HG02943 (cell line): ENCODE data around the gene MAPK1IP1L.
"Not testable (repeated sequence)": the region's sequence is repeated elsewhere in the genome, so short reads cannot be mapped to it uniquely, and the experiment has no call there.

Experiments used
- ATAC-seq: cut with Tn5 transposase; IDR thresholded peaks from one replicate; pipeline ENCODE4 v1.9.1; 2021; ENCODE audit warnings: mild to moderate bottlenecking, low read depth, moderate library complexity; ENCODE audit not compliant: unreplicated experiment

MAPK1IP1L gene

DNA sequence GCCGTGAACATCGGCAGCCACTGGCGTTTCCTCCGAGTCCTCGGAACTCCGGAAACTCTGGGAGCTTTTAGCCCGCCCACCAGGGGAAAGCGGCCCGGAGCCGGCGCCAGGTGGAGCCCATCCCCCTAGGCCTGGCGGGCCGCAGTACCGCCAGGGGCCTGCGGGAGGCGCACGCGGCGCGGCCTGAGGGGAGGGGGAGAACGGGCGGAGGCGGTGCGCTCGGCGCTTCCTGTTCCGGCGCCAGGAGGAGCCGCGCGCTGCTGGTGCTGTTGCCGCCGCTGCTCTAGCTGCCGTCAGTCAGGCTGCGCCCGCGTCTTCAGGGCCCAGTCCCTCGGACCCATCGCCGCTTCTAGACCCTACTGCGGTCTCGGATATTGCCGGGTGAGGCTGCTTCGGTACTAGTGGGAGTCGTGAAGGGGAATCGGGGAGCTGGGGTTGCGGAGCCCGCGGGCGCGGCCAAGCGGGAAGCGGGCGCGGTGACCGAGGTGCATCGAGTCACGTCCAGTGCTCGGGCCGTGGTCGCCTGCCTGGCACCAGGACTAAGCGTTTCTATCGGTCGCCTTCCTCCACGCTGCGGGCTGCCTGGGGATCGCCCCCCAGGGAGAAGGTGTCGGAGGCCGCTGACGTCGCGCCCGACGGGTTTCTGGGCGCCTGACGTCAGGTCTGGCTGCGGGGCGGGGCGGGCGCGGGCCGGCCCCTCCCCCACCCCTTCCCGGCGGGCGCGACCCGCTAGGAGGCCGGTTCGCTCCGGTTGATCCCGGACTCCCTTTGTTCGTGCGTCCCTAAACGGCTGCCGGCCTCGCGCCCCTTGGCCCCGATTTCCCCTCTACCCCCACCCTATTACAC, at the start of gene MAPK1IP1L:
Gene MAPK1IP1L, plus strand, starts transcription at position 225 of the 846 bp plus-strand sequence. CDS start 10,037 bp downstream, outside the sequence.
- peak; percentile 89 for ATAC-seq

DNA sequence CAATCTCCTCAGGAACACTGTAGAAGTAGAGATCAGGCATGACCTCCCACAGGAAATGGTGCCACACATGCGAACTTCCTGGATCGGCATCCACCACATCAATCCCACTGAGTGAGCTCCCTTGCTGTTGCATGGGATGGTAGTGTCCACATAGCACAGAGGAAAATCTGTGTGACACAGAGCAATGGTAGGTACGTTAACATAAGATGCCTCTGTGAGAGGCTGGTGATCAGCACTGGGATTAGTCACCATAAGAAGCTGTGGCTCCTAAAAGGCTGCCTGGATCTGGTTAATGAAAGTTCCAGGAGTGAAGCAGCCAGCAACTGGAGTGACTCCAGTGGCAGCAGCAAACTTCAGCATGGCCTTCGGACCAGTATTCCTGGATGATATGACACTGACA, 46.4 kb upstream of the MAPK1IP1L start:
- no peak for ATAC-seq

DNA sequence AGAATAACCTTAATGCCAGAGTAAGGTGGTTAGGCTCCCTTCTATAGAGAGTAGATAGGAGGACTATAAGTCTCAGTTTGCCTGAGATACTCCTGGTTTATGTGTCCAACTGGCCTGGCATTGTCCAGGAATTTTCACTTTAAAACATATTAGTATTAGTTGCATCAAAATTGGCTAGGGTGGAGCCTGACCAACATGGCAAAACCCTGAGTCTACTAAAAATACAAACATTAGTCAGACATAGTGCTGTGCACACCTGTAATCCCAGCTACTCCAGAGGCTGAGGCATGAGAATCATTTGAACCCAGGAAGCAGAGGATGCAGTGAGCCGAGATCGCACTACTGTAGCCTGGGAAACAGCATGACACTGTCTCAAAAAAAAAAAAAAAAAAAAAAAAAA, 36.4 kb upstream of the MAPK1IP1L start:
- ATAC-seq, result no peak

DNA sequence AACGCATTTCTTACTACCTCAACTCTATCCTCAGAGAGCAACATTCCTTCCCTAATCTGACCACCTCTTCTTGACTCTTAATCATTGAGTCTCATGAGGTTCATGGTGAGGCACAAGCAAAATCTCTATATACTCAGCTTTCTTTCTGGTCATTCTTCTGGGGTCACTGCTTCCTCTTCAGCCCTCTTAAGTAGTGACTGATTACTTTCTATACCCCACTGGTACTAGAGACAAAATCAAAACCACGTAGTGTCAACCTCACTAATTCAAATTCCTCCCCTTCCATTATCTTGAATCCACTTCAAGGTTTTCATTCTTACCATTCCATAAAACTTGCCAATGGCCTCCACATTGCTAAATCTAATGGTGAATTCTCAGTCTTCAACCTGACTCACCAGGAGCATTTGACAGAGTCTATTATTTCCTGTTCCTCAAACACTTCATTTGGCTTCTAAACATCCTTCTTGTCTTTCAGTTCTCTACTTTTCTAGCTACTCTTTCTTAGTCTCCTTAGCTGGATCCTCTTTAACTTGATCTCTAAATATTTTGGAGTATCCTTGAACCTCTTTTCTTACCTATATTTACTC, 31.4 kb upstream of the MAPK1IP1L start:
- no peak for ATAC-seq

DNA sequence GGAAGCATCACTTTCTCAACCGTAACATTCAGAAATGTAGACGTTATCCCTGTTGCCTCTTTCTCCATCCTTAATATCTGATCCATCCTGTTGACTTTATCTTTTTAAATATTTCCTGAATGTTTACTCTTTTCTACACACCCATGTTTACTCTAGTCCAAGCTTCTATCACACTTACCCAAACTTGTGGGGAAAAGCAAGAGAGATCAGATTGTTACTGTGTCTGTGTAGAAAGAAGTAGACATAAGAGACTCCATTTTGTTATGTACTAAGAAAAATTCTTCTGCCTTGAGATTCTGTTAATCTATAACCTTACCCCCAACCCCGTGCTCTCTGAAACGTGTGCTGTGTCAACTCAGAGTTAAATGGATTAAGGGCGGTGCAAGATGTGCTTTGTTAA, 27.1 kb upstream of the MAPK1IP1L start:
- not testable (repeated sequence) for ATAC-seq

DNA sequence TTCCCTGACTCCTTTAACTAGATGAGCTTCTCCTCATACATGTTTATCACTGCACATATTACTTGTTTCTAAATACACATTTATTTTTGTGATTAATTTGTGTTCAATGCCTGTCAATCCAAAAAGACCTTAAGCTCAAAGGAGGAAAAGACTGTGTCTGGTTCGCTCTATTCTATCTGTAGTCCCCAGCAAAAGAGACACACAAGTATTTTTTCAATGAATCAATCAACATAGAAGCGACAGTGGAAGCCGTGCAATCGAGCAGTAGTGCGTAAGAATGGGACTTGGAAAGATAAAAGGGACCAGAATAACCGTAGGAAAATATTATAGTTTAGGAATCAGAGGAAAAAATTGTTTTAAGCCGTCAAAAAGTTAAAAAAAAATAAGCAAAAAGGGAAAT, 25.5 kb upstream of the MAPK1IP1L start:
- ATAC-seq, result no peak

DNA sequence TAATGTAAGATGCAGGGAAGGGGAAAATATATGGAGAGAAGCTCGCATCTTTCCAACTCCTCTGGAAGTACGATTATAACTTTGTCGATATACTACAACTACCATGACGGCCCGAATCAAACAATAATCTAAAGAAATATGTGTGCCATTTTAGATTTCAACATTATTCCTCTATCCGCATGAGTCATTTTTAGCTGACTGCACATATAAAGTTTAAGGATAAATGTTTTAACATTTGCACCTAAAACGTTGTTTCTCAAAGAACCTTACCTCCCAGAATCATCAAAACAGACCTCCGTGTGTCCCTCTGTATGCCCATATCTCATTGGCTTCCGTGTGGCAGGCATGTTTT, 25.0 kb upstream of the MAPK1IP1L start:
- ATAC-seq, result no peak

DNA sequence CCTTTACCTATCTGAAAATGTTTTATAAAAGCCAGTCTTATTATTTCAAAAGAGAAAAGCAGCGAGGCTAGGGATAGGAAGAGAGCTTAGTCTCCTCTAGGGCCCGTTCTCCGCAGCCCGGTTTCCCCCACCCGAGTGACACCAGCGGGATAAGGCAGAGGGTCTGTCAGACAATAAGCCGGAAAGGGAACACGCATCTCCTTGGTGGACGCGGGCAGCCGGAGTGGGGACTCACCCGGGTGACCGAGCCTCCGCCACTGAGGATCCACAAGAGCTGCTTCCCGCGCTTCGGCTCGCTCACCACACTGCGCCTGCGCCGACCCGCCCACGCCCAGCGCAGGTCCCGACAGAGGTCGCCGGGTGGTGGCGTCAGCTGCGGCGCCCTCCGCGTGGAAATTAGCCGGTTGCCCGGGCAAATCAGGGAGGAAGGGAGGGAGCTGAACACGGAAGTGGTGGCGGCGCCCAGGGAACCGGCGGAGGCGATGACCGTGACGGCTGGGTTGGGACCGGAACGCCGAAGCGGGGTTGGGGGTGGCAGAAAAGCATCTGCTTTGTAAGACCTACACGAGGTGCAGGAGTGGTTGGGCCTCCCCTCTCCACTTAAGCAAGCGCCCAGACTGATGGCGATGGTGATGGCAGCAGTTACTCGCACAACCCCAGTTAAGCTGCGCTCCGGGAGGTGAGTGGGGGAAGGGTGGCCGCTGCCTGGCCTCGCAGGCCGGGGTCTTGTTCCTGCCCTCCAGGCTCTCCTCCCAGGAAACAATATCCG, 24.5 kb upstream of the MAPK1IP1L start, which contains the start of the genes SOCS4 and WDHD1:
Gene SOCS4, plus strand, starts transcription at position 444 of the 769 bp plus-strand sequence. CDS start 15,806 bp downstream, outside the sequence.
Gene WDHD1, minus strand, starts transcription at position 307 of the 769 bp plus-strand sequence. CDS start 312 bp downstream, outside the sequence.
- ATAC-seq, result peak; percentile 86

DNA sequence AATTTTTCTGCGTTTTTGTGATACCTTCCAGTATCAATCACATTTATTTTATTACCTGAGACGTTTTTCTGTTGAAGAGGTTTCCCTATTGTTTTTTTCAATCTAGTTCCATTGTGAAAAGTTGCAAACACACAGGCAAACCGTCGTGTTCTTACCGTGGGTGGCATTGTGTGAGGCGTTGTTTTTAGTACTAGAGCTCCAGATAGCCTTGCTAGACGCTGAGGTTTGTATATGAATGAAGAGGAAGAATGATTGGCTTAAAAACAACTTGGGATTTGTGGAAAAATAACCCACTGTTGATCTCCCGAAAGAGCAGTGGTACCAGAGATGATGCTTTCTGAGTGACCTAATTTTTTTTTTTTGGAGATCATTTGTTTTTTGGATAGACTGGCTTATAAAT, 23.4 kb upstream of the MAPK1IP1L start:
- no peak for ATAC-seq

DNA sequence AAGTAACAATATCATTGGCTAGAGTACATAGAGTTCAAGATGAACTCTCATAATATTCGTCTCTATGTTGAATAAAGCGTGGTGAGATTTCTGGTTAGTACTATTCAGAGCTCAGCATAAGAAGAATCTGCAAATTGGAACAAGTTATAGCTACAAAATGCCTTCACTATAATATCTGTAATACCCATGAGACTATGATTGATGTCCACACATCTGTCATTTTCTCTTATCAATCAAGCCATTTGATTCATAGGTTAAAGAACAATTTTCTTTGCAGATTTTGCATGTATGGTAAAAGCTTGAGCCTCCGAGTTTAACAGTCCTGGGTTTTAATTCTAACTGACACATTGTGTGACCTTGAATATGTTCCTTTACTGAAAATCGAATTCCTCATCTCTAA, 23.0 kb upstream of the MAPK1IP1L start:
- no peak for ATAC-seq

DNA sequence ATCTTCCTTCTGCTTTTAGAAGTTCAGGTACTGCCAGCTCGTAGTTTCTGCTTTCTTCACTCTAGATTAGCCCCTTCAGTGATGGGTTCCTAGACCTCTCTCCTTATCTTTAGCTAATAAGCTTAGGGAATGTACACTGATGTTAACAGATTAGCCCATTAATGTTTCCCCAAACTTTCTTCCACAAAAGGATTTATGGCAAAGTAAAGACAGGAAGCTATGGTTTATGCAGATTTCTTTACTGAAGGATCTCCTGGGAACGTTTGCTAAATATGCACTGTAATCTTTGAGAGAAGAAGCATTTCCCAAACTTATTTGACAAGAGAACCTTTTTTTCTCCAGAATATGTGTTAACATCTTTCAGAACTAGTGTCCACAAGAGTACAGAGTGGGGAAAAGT, 20.3 kb upstream of the MAPK1IP1L start:
- ATAC-seq, result no peak

DNA sequence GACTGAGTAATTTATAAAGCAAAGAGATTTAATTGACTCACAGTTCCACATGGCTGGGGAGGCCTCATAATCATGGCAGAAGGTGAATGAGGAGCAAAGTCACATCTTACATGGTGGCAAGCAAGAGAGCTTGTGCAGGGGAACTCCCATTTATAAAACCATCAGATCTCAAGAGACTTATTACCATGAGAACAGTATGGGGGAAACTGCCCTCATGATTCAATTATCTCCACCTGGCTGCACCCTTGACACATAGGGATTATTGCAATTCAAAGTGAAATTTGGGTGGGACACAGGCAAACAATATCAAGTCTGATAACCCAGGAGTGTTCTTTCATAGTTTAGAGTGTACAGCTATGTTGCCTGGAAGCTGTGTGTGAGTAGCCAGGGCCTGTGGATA, 13.5 kb upstream of the MAPK1IP1L start:
- not testable (repeated sequence) for ATAC-seq

DNA sequence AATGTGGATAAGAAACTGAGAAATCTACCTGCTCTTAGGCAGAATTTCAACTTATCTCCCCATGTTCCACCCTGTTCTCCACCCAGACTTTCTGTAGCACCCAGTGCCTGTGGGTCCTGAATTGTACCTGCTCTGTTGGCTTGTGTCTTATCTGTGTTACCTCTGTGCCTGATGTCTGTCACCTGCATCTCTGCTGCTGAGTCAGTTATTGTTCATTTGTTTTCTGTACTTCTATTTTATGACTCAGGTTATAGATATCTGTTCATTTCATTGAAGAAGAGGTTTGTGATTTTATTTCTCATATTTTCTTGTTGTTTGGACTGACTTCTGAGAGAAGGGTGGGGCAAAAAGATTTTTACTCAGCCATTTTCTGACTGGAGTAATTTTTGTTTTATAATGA, 12.7 kb upstream of the MAPK1IP1L start:
- no peak for ATAC-seq

DNA sequence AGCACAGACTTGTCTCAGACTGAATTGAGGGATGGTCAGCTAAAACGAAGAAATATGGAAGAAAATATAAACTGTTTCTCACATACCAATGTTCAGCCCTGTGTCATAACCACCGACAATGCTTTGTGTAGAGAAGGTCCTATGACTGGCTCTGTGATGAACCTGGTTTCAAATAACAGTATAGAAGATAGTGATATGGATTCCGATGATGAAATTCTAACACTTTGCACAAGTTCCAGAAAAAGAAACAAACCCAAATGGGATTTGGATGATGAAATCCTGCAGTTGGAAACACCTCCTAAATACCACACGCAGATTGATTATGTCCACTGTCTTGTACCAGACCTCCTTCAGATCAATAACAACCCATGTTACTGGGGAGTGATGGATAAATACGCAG, 7.9 kb upstream of the MAPK1IP1L start:
- ATAC-seq, result no peak

DNA sequence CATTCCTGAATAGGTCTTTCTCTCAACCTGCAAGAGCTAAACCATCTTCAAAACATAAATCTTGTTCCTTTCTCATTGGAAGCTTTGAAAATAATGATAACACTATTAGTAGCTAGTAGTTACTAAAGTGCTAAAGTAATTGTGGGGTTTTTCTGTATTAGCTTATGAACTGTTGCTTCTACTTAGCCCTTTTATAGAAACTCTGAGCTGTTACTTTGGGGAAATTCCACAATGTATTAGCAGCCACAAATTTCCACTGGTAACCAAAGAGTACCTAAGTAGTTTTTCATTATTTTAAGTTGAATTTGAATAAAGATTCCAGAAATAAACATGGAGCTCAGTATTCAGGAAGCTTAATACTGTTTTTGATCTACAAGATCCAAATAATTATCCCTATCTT, 6.4 kb upstream of the MAPK1IP1L start:
- no peak for ATAC-seq

DNA sequence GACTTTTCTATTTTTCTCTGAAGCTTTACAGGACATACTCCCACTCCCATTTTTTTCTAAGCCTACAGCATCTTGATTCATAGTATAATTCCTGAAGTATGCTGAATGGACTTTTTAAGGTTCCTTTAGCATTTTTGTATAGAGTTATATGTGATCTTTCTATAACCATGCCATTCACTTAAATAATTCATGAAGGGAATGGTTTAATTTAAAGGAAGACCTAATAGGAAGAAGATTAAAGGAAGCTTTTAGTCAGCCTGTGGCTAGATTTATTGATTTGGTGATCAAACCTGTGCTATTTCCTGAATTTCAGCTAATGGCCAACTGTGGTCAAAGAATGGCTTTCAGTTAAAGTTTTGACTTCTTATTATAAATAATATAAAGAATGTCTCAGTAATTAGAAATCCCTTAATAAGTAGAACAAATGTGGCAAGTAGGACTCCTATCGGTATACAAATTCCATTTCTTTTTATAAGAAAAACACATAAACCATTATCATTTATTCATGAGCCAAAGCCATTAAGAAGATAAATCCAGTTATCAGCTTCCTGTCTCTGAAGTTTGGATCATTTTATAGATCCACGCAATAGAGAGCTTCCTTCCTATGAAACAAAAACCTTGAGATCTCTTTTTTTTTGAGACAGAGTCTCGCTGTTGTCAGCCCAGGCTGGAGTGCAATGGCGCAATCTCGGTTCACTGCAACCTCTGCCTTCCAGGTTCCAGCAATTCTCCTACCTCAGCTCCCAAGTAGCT, 4.0 kb upstream of the MAPK1IP1L start:
- ATAC-seq, result no peak

DNA sequence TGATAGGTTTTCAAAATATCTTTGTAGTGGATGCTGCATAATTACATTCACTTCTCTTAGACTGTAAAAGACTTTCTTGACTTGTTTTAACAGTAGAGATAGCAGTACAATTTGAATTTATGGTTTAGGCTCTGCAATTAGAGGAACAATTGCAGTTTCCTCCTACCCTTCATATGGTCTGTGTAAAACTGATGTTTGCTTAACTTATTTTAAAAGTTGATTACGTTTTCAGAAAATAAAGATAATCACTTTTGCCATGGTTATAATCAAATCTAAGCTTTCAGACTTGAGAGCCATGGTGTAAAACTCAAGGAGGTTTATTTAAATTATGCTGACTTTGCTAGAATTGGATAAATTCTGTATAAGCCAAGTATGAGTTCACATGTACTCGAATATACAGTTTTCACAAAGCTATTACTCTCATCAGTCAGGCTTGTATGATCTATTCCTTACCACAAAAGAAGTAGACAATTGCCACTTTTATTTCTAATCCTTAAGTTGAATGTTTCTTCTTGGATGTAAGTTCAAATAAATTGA, 2.5 kb upstream of the MAPK1IP1L start:
- ATAC-seq, result no peak

DNA sequence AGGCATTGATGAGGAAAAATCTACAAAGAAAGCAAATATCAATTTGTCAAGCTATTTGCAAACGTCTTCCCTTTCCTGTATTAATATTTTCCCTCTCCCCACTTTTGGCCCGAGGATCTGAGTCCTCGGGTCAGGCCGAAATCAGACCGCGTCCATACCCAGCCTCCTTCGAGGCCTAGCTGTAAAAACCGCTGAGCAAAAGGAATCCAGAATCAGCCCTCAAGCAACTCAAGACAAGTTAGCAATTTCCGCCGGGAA, 353 bp upstream of the MAPK1IP1L start:
- peak; percentile 17 for ATAC-seq

DNA sequence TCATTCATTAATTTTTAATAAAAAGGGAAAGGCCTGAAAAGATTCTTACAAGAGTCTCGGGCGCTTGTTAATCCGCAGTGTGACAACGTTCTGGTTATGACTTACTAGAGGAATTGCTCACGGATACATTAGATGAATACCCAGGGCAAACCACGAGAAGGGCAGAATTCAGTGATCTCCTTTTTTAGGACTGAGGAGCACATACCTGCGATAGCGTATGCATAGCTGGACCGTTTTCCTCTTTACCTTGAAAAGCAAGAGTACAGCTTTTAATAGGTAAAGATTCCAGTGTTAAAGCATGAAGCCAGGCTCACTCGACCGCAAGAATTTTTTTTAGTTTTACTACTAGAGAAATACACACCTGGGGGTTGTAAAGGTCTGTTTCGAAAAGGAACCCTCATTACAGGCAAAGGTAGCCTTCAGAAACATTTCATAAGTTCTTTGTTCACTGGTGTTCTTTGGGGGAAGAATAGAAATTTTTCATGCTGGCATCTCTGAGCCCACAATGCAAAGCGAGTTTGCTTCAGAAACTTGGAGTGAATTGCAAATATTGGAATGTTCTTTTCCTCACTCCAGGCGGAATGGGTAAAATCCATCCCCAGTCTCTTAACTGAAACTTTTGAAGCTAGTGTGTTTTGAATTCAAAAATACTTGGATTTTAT, 953 bp downstream of the MAPK1IP1L start:
- no peak for ATAC-seq

DNA sequence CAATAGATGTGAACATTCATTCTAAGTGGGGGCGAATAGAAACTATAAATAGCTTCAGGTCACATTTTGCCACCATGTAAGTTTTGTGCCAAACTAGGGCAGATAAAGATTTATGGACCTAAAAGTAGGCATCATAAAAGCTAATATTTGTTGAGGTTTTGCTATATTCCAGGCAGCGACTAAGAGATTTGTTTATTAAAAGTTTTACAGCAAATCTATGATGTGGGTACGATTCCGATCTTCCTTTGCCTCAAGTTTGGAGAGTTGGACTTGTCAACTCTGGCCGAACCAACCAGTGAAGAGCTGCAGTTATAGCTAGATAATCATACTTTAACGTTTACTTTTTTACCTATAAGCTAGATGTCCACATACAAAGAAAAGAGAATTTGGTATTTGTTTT, 1.6 kb downstream of the MAPK1IP1L start:
- ATAC-seq, result no peak
